GM12874 (cell line): ENCODE results near the gene KLF11.

Experiments
- TF ChIP-seq, protein P1 (sequence below): IDR thresholded peaks from 2 replicates; pipeline ENCODE4 v1.5.1; 2011; ENCODE audit warnings: low read depth, mild to moderate bottlenecking, control low read depth, low read length, moderate library complexity; ENCODE audit not compliant: insufficient read depth

KLF11 gene

DNA sequence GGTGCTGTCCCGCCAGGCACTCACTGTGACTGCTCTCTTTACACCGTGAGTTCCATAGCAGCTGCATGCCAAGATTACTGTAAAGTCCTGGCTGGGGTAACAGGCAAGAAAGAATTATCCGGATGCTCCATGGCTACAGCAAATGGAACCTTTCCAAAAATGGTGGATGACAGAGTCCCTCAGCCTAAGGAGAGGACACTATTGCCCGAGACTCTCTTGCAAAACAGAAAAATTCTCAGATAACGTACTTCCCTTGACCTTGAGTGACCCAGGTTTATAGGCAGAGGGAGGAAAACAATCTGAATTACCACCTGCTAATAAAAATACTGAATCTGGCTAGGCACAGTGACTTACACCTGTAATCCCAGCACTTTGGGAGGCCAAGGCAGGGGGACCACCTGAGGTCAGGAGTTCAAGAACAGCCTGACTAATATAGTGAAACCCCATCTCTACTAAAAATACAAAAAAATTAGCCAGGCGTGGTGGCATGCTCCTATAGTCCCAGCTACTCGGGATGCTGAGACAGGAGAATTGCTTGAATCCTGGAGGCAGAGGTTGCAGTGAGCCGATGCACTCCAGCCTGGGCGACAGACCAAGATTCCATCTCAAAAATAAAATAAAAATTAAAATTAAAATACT lies 32.3 kb downstream of the KLF11 start:
- TF ChIP-seq, protein P1, sequence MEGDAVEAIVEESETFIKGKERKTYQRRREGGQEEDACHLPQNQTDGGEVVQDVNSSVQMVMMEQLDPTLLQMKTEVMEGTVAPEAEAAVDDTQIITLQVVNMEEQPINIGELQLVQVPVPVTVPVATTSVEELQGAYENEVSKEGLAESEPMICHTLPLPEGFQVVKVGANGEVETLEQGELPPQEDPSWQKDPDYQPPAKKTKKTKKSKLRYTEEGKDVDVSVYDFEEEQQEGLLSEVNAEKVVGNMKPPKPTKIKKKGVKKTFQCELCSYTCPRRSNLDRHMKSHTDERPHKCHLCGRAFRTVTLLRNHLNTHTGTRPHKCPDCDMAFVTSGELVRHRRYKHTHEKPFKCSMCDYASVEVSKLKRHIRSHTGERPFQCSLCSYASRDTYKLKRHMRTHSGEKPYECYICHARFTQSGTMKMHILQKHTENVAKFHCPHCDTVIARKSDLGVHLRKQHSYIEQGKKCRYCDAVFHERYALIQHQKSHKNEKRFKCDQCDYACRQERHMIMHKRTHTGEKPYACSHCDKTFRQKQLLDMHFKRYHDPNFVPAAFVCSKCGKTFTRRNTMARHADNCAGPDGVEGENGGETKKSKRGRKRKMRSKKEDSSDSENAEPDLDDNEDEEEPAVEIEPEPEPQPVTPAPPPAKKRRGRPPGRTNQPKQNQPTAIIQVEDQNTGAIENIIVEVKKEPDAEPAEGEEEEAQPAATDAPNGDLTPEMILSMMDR = no peak

- TF ChIP-seq, protein P1 = no peak
These were observed 33.2 kb downstream of the KLF11 start for GRCh38 chr2:10076511-10076910.

- TF ChIP-seq, protein P1 = no peak
These were observed 33.7 kb downstream of the KLF11 start for GRCh38 chr2:10076988-10077527.

DNA sequence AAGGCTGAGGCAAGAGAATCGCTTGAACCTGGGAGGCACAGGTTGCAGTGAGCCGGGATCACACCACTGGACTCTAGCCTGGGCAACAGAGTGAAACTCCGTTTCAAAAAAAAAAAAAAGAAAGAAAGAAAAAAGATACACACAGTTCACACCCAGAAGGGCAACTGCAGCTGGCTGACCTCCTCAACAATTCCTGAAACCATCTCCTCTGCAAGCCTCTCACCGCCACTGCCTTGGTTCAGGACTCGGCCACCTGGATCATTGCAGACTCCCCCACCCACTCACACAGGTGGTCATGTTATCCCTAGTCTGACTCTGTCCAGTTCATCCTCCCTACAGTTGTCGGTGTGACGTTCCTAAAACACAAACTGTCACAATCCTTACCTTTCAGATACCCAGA lies 34.7 kb downstream of the KLF11 start:
- TF ChIP-seq, protein P1 = no peak

DNA sequence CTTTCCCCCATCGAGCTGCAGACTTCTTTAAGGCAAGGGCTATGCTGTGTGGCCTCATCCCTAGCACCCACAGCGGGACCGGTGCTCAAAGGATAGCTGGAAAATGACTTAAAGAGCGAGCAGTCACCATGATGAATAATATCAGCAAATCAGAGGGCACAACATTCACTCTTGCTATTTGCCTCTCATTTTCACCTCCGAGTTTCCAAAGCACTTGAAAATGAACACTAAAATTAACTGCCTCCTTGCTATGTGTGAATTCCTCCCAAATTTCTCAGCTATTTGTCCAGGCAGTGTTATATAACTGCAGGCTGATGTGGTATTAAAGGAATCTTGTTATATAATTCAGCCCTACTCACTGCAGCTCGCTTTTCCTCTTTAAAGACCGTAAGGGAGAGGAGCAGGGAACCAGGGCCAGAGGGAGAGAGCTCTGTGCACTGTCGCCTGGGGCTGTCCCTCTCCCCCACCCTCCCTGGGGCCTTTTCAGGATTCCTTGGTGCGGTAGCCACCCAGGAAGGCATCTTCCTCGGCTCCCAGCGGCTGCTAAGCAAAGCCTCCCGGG lies 35.4 kb downstream of the KLF11 start:
- TF ChIP-seq, protein P1 = no peak

- TF ChIP-seq, protein P1 = no peak
These were observed 36.0 kb downstream of the KLF11 start for GRCh38 chr2:10079266-10079869.

GRCh38 chr2:10079870-10080535 lies 36.7 kb downstream of the KLF11 start, which contains the start of gene CYS1:
TSS of gene CYS1 (minus strand) at chr2:10080411. CDS start at chr2:10080223, 188 bp downstream.
- TF ChIP-seq, protein P1 = peak; percentile 59
